HG02763 (cell line): ENCODE results near the gene USP17L19.
"Not testable (repeated sequence)": the region's sequence is repeated elsewhere in the genome, so short reads cannot be mapped to it uniquely, and the experiment has no call there.

Experiments
- ATAC-seq: cut with Tn5 transposase; IDR thresholded peaks from one replicate; pipeline ENCODE4 v1.9.1; 2021; ENCODE audit warnings: mild to moderate bottlenecking, moderate library complexity; ENCODE audit not compliant: unreplicated experiment

The USP17L19 gene

GRCh38 chr4:9253078-9253477 lies at the start of gene USP17L19:
USP17L19 (plus strand) TSS chr4:9253378; CDS start chr4:9253378, 0 bp downstream.
- not testable (repeated sequence) for ATAC-seq

GRCh38 chr4:9210357-9210756 lies 42.8 kb upstream of the USP17L19 start, which contains the start of gene USP17L10:
USP17L10 (plus strand) TSS chr4:9210657; CDS start chr4:9210657, 0 bp downstream.
- ATAC-seq, result not testable (repeated sequence)

GRCh38 chr4:9214701-9215100 lies 38.5 kb upstream of the USP17L19 start:
- not testable (repeated sequence) for ATAC-seq

GRCh38 chr4:9215105-9215504 lies 38.1 kb upstream of the USP17L19 start, which contains the start of gene USP17L11:
USP17L11 (plus strand) TSS chr4:9215405; CDS start chr4:9215405, 0 bp downstream.
- not testable (repeated sequence) for ATAC-seq

GRCh38 chr4:9219852-9220251 lies 33.3 kb upstream of the USP17L19 start, which contains the start of gene USP17L12:
USP17L12 (plus strand) TSS chr4:9220152; CDS start chr4:9220152, 0 bp downstream.
- not testable (repeated sequence) for ATAC-seq

- ATAC-seq, result not testable (repeated sequence)
These were observed 28.6 kb upstream of the USP17L19 start, which contains the start of gene USP17L13 for GRCh38 chr4:9224596-9224995. USP17L13 (plus strand) TSS chr4:9224896; CDS start chr4:9224896, 0 bp downstream.

- not testable (repeated sequence) for ATAC-seq
These were observed 22.9 kb upstream of the USP17L19 start for GRCh38 chr4:9230249-9230648.

- ATAC-seq, result not testable (repeated sequence)
These were observed 19.1 kb upstream of the USP17L19 start, which contains the start of gene USP17L15 for GRCh38 chr4:9234085-9234484. USP17L15 (plus strand) TSS chr4:9234385; CDS start chr4:9234385, 0 bp downstream.

GRCh38 chr4:9238461-9238860 lies 14.7 kb upstream of the USP17L19 start:
- not testable (repeated sequence) for ATAC-seq

GRCh38 chr4:9243579-9243978 lies 9.6 kb upstream of the USP17L19 start, which contains the start of gene USP17L17:
USP17L17 (plus strand) TSS chr4:9243879; CDS start chr4:9243879, 0 bp downstream.
- not testable (repeated sequence) for ATAC-seq

GRCh38 chr4:9247953-9248680 lies 5.1 kb upstream of the USP17L19 start, which contains the start of gene USP17L18:
USP17L18 (plus strand) TSS chr4:9248630; CDS start chr4:9248630, 0 bp downstream.
- ATAC-seq, result not testable (repeated sequence)

GRCh38 chr4:9257824-9258223 lies 4.6 kb downstream of the USP17L19 start, which contains the start of gene USP17L20:
USP17L20 (plus strand) TSS chr4:9258124; CDS start chr4:9258124, 0 bp downstream.
- not testable (repeated sequence) for ATAC-seq

- not testable (repeated sequence) for ATAC-seq
These were observed 9.4 kb downstream of the USP17L19 start, which contains the start of gene USP17L21 for GRCh38 chr4:9262572-9262971. USP17L21 (plus strand) TSS chr4:9262872; CDS start chr4:9262872, 0 bp downstream.

- ATAC-seq, result not testable (repeated sequence)
These were observed 14.1 kb downstream of the USP17L19 start, which contains the start of gene USP17L22 for GRCh38 chr4:9267319-9267718. USP17L22 (plus strand) TSS chr4:9267619; CDS start chr4:9267619, 0 bp downstream.

GRCh38 chr4:9271719-9272118 lies 18.5 kb downstream of the USP17L19 start:
- ATAC-seq, result not testable (repeated sequence)
